Measurements from ENCODE around the gene TBC1D10A.

TBC1D10A gene, protein sequence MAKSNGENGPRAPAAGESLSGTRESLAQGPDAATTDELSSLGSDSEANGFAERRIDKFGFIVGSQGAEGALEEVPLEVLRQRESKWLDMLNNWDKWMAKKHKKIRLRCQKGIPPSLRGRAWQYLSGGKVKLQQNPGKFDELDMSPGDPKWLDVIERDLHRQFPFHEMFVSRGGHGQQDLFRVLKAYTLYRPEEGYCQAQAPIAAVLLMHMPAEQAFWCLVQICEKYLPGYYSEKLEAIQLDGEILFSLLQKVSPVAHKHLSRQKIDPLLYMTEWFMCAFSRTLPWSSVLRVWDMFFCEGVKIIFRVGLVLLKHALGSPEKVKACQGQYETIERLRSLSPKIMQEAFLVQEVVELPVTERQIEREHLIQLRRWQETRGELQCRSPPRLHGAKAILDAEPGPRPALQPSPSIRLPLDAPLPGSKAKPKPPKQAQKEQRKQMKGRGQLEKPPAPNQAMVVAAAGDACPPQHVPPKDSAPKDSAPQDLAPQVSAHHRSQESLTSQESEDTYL

DNA sequence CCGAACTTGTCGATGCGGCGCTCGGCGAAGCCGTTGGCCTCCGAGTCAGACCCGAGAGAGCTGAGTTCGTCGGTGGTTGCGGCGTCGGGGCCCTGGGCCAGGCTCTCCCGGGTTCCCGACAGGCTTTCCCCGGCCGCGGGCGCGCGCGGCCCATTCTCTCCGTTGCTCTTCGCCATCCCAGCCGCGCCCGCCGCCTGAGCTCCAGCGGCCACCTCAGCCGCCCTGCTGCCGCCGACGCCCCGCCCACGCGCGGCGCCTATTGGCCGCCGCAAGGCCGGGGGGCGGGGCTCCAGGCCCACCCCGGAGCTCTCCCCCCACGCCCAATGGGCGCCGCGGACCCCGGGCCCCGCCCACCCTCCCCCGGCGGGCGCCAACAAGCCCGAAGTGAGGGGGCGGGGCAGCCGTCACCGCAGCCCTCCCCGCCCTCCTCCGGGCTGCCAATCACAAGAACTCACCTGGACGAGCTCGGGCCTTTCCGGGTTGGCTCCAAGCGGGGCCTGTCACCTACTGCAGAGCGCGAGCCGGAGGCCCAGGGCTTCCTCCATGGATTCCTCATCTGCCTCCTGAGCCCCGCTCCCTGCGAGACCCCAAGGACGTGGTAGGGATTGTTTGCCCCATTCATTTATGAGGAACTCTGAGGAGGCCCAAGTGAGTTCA is at the start of gene TBC1D10A:
TBC1D10A (minus strand) TSS at position 236 of the 657 bp plus-strand sequence; CDS start at position 176, 60 bp downstream.
- DNase-seq, result peak; percentile 75

DNA sequence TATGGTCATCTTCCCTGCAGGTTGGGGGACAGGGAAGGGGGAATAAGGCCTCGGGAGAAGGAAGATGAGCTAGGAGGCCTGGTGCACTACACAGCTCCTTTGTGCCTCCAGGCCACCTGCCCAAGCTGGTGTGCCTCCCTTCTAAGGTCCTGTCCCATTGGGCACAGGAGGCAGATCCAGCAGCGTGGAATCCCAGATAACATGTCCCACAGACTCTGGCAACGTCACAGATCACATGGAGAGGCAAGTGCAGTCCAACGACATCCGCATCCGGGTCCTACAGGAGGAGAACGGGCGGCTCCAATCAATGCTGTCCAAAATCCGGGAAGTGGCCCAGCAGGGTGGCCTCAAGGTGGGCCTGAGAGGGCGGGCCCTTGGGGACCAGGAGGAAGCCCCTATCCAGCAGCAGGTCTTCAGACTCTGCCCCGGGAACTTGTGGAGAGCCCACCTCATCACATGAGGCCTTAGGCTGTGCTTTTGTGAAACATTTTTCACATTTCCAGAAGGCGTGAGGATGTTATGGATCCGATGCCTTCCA is 48.6 kb upstream of the TBC1D10A start:
- no peak for DNase-seq

DNA sequence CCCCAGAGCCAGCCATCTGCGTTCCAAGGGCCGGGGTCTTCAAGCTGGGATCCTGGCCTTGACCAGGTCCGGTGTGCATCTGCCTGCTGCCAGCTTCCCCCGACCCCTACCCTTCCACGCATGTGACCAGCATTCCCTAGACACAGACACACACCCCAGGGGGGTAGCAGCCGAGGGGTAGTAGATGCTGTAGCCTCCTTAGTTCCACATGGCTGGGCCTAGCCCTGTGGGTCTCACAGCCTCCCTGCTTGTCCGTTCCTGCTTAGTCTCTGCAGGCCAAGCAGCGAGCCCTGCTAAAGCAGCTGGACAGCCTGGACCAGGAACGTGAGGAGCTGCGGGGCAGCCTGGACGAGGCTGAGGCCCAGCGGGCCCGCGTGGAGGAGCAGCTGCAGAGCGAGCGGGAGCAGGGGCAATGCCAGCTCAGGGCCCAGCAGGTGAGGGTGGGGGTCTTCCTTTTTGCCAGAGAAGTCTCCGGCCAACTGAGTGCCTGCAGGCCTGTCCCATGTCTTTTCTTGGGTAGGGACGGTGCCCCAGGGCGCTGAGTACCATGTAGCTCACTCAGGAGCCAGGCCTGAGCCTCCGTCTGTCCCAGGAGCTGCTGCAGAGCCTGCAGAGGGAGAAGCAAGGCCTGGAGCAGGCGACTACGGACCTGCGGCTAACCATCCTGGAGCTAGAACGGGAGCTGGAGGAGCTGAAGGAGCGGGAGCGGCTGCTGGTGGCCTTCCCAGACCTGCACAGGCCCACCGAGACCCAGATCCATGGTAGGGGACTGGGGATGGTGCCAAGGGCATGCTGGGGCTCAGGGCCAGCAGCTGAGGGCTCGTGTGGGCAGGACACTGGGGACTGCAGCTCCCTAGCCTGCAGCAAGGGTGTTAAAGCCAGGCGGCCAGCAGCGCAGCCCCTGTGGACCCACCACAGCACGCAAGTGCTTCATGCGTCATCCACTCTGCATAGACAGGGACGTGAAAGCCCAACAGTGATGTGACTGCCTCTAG is 46.9 kb upstream of the TBC1D10A start:
- DNase-seq, result no peak

DNA sequence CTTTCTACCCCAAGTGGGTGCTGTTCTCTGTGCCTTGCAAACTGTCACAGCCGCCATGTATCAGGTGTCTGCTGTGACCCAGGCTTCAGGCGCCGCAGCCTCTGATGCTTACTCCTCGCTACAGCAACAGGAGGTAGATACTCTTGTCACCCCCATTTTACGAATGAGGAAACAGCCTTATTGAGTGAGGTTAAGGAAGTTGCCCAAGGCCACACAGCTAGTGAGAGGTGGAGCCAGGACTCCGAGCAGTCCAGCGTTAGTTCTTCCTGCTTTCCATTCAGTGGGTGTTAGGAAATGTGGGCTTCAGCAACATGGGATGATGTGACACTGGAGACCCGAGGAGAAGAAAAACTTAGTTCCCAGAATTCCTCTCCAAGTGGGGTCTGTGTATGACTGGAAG is 46.2 kb upstream of the TBC1D10A start:
- DNase-seq, result no peak

DNA sequence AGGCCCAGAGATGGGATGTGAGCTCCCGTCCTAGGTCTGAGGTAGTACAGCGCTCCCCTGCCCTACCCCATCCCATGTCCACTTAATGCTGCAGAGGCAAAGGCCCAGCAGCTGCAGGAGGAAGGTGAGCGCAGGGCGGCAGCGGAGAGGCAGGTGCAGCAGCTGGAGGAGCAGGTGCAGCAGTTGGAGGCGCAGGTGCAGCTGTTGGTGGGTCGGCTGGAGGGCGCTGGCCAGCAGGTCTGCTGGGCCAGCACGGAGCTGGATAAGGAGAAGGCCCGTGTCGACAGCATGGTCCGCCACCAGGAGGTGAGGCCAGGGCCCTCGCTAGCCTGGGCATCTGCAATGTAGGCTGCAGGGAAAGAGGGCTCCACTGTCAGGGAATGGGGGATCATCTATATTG is 45.2 kb upstream of the TBC1D10A start:
- peak; percentile 4 for DNase-seq

DNA sequence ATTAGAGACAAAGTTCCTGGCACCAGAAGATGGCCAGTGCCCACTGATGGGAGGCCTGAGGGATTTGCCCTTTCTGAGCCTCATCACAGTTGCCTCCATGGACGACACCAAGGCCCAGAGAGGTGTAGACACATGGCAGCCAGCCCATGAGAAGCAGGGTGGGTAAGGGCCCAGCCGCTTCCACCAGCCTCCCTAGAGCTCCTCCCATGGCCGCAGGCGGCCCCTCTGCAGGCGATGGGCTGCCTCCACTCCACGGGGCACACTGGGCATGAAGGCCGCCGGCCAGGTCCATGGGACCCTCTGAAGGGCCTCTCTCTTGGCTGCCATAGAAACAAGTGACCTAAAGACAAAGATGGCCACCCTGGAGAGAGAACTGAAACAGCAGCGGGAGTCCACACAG is 44.6 kb upstream of the TBC1D10A start:
- no peak for DNase-seq

DNA sequence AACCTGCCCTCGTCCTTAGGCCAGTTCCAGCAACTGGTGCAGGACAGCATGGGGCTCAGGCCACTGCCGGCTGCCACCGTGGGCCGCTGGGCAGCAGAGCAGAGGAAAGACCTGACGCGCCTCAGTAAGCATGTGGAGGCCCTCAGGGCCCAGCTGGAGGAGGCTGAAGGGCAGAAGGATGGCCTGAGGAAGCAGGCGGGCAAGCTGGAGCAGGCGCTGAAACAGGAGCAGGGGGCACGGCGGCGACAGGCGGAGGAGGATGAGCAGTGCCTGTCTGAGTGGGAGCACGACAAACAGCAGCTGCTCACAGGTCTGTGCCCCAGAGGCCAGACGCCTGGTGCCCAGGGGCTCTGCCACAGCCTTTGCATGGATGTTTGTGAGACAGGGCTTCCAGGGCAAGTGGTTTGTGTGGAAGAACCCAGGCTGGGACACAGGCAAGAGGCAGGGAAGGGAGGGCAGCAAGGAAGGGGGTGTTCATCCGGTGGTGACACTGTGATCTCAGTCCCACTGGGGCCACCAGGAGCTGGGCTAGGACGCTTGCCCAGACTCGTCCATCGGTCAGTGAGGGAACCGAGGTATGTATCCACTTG is 44.0 kb upstream of the TBC1D10A start:
- no peak for DNase-seq

DNA sequence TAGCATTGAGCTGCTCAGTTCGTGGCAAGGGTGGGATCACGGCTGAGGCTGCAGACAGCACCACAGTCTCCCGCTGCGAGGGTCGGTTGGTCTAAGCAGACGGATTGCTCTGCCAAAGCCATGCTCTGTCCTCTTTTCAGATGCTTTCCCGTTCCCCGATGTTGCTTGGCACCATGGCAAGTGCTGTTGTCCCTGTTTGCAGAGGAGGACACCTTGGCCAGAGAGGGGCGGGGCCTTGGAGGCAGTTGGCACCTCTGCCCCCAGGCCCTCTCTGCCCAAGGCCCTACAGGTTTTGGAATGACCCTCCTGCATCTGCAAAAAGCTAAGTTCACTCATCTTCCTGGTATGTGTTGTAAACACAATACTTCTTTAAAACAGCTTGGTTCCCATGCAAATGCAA is 41.7 kb upstream of the TBC1D10A start:
- DNase-seq, result no peak

DNA sequence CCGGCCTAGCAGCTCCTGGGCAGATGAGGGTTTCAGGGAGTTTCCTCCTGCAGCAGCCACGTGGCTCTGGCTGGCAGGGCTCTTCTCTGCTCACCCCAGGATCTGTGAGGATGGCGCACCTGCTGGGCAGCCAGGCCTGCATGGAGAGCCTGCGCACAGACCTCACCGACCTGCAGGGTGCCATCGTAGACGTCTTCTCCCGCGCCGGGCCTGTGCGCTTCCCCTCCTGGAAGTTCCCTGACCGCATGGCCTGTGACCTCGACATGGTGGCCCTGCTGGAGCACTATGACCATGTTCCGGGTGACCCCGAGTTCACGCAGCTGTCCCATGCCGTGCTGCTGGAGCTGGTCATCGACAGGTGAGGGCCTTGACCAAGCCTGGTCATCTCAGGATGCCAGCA is 39.1 kb upstream of the TBC1D10A start:
- DNase-seq, result no peak

DNA sequence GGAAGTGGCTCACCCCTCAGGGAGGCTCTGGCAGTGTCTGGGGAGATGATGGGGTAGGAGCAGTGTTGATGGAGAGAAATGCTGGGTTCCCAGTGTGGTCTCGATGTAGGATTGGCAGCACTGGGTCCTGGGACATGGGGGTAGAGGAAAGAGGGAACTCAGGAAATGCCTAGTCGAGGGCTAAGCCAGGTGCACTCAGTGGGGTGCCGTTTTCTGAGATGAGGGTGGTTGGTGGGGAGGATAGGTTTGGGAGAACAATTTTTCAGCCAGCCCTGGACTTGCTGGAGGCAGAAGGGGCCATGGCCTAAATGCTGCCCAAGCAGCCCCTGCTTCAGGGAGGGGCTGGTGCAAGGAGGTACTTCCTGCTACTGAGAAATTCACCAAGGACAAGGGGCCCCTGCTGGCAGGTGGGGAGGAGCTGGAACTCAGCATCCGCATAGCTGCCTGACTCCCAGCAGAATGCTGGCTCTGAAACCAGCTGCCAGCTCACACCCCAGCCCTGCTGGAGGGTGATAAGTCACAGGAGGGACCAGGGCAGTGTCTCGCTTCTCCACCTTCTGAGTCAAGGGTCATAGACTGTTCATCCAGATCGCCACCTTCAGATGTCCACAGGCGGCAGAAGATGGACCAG is 36.0 kb upstream of the TBC1D10A start:
- no peak for DNase-seq

DNA sequence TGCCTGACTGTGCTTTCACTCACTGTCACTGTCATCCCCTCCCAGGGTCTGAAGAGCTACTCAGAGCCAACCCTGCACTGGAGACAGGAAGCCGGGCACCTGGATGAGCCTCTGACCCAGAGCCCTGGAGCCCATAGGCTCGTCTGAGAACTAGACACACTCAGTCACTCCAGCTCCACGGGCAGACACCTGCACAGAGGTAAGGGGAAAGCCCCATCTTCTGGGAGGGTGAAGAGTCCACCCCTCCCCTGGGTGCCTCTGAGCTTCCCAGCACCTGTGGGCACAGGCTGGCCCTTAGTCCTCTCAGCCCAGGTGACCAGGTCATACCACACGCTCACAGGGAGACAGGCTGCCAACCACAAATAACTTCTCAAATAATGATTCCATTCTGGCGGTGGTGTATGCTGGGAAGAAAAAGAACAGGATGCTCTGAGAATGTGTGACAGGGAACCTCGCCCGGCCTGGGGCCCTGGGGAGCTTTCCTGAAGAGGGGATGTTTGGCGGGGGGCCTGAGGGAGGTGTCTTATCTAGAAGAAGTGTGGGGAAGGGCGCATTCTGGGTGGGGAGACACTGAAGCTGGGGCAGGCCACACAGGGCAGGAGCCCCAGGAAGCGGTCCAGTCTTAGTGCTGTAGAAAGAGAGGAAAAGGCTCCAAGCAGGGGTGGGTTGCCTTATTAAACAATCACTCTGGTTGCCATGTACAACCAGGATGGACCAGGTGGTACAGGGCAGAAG is 35.3 kb upstream of the TBC1D10A start:
- no peak for DNase-seq

DNA sequence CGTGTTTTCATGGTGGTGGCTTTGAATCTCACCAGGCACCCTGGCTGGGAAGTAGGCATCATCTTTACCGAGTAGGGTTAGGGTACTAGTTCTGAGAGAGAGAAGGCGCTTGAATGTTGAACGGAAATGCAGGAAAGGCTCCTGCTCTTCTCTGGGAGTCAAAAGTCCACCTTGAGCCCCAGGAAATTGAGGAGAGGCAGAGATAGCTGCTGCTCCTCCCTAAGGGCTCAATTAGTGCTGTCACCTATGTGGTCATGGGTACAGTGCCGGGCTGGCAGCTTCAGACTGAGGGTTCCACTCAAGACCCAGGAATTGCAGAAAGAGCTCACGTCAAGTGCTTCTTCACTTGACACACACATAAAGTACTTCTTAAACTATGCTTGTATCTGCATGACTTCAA is 31.8 kb upstream of the TBC1D10A start:
- no peak for DNase-seq

DNA sequence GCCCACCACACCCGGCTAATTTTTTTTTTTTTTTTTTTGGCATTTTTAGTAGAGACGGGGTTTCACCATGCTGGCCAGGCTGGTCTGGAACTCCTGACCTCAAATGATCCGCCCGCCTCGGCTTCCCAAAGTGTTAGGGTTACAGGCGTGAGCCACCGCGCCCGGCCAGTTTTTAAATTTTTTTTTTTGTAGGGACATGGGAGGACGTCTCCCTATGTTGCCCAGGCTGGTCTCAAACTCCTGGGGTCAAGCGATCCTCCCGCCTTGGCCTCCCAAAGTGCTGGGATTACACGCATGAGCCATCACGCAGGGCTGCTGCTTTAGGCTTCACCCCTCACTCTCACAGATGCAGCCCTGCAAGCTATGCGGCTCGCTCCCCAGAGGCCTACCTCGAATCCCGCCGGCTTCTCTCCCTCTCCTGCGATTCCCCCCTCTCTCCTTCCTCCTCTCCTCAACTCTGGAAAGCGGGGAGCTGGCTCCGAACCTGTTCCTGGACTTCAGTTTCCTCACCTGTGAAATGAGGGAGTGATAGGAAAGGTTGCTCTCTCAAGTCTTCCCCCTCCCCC is 31.0 kb upstream of the TBC1D10A start:
- DNase-seq, result no peak

DNA sequence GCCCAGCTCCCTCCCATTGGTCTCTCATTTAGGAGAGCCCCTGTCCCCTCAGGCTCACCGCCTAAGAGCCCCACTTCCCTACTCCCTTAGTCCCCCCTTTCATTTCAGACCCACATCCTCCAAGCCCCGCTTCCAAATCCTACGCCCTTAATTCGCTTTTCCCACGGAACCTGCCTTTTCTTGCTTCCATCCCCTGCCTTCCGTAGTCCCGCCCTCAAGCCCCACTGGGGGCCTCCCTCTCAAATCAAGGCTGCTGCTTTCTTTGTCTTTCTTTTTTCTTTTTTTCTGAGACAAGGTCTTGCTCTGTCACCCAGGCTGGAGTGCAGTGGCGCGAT is 30.5 kb upstream of the TBC1D10A start:
- no peak for DNase-seq

DNA sequence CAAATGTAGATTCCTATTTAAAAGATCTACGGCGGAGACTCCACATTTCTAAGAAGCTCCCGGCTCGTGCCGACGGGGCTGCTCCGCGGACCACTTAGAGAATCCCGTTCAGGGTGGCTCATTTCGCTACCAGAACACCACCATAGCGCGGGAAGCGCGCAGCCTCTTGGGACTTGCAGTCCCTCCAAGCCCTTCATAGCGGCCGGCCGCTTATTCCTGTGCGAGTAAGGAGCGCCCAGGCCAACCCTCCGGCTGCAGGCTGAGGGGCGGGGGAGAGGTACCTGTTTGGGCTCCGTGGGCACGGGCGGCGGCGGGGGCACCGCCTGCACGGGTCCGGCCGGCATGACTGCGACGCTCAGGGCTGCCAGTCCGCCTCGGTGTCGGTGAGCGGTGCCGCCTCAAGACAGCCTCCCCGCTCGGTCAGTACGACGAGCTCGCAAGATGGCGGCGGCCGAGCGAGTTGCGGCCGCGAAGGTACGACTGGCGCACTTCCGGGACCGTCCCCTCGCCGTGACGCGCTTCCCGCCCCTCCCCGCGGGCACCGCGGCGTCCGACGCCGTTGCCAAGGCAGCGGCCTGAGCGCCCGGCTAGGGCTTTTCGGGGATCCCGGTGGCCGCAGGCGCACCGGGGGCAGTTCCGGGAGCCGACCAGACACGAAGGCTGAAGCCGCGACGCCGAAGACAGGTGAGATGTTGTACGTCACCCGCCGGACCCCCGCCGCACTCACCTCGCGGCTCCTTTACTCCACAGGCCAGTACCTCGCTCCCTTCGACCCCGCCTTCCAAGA is 29.9 kb upstream of the TBC1D10A start, which contains the start of the genes CCDC157 and SF3A1:
CCDC157 (plus strand) TSS at position 559 of the 787 bp plus-strand sequence. CDS start 8,994 bp downstream, outside the sequence.
SF3A1 (minus strand) TSS at position 446 of the 787 bp plus-strand sequence; CDS start at position 344, 102 bp downstream.
- DNase-seq, result peak; percentile 40

DNA sequence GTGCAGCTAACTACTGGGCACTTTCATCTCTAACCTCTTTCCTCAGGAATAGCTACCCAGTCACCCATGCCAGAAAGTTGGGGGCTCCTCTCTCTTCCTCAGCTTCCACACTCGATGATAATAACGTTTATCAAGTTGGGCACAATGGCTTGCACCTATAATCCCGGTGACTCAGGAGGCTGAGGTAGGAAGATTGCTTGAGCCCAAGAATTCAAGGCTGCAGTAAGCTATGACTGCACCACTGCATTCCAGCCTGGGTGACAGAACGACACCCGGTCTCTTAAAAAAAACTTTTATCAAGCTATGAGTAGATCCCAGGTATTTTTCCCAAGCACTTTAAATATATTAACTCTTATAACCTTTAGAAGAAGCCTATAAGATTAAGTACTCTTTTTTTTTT is 27.9 kb upstream of the TBC1D10A start:
- no peak for DNase-seq

DNA sequence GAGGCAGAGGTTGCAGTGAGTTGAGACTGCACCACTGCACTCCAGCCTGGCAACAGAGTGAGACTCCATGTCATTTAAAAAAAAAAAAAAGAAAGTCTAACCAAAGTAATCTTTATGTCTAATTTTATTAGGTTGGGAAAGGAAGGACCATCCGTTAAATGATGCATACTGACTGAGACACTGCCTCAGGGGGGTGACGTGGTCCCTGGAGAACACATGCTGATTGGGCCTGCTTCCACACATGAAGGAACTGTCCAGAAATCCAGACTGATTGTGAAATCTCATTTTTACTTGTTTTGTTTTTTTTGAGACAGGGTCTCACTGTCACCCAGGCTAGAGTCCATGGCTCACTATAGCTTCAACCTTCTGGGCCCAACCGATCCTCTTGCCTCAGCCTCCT is 24.5 kb upstream of the TBC1D10A start:
- DNase-seq, result no peak

DNA sequence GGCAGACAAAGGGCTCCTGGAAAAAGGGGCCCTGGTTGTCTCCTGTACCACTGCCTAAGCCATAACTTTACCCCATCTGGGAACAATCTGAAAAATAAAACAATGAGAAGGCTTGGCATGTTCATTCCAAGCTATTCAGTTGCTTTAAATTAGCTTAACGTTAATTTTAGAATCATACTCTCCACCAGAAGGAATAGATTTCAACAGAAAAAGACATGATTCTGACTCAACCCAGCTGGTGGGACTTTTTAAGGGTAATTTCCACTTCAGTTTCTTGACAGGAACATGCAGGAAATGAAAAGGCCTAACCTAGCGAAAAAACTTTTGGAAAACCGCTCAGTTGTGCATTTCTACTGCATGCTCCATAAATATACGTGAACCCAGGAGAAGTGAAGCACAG is 22.1 kb upstream of the TBC1D10A start:
- no peak for DNase-seq

DNA sequence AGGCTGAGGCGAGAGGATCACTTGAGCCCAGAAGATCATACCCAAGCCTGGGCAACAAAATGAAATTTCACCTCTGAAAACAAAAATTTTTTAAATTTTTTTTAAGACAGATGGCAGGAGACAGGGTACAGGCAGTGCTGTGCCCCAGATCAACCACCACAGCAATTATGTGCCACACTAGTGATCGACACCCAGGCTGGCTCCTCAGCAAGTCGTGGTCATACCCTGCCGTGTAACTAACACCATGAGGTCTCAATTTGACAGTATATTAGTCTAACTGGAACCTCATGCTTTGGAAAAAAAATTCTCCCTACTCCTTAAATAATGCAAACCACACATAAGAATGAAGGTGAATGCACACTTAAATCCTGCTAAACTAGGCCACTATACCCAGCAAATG is 21.7 kb upstream of the TBC1D10A start:
- no peak for DNase-seq

All from NCI-H748 treated with DMSO at 0.1 percent for 48 hours (cell line).